Activated CD4-positive, alpha-beta T cell treated with anti-CD3 and anti-CD28 coated beads for 36 hours (primary cell): ENCODE data around the gene STK40. TPM values are rescaled to one million over a fixed set of nuclear protein-coding genes. Genes with fewer than 3 reads are reported as not detected.

Source experiments
- ATAC-seq: fragments of 200-7000 bp; cut with Tn5 transposase; one replicate; pipeline ENCODE4 v1.10.0; 2021; ENCODE audit warnings: mild to moderate bottlenecking, moderate library complexity
- CTCF ChIA-PET: fragments of 350-600 bp; sonication (Branson Sonifier 250); formaldehyde crosslinking; loops from one replicate; lab custom pipeline; 2021; ENCODE audit warnings: antibody characterized with exemption; lab: Charles Lee
- POLR2A ChIA-PET: fragments of 350-600 bp; sonication (Branson Sonifier 250); formaldehyde crosslinking; loops from one replicate; lab custom pipeline; 2021; ENCODE audit warnings: antibody characterized with exemption, inconsistent platforms; lab: Charles Lee
- DNase-seq: peaks from one replicate; pipeline ENCODE4 v3.0.0-alpha.2; 2020
- H3K27ac Mint-ChIP-seq: one replicate; pipeline ENCODE4 v1.8.0; 2021; ENCODE audit warnings: mixed read lengths
- H3K27me3 Mint-ChIP-seq: one replicate; pipeline ENCODE4 v1.8.0; 2021; ENCODE audit warnings: mixed read lengths
- H3K36me3 Mint-ChIP-seq: one replicate; pipeline ENCODE4 v1.8.0; 2021; ENCODE audit warnings: low read depth, mixed read lengths
- H3K4me1 Mint-ChIP-seq: one replicate; pipeline ENCODE4 v1.8.0; 2021; ENCODE audit warnings: mixed read lengths
- H3K4me3 Mint-ChIP-seq: one replicate; pipeline ENCODE4 v1.8.0; 2021; ENCODE audit warnings: mild to moderate bottlenecking, moderate library complexity, mixed read lengths
- H3K9me3 Mint-ChIP-seq: one replicate; pipeline ENCODE4 v1.8.0; 2021; ENCODE audit warnings: low read depth, mixed read lengths
- intact Hi-C, 2 experiments: fragments of 100-400 bp; cut with DNase I in 1 of 2; cut with micrococcal nuclease in 1 of 2; formaldehyde crosslinking; loops; one replicate each; pipeline versions ENCODE4 v1.14.2 to v1.15.1; 2022 to 2024; cut with DNase I, micrococcal nuclease
- total RNA-seq, 2 experiments: library from RNA; stranded (reverse); gene quantifications; one replicate each; pipeline ENCODE4 v1.2.3, GENCODE V29; 2021

Gene STK40
- total RNA-seq, 2 experiments from 2014 or later: 38.8 to 51.3 TPM

DNA sequence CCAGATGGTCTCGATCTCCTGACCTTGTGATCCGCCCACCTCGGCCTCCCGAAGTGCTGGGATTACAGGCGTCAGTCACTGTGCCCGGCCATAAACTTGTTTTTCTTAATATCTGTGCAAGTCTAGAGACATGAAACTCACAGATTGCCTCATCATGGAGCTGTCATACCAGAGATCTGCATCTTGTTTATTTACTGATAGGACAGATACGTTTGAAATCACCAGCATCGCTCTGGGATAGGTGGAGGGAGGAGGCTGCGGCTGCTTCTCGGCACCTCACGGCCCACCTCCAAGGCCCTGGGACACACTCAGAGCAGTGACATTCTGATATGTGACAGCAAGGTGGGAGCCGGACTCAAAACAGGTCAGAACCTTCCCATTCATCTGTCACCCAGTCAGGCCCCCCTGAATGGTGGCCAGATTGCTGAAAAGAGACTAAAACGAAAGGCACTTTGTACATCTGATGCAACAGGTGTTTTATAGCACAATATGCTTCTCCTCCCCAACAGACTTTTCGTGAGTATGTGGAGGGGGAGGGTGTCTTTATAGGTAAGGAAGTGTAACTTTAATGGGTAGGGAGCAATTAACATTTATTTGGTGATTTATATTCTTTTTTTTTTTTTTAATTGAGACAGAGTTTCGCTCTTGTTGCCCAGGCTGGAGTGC, 30.1 kb upstream of the STK40 start:
- intact Hi-C loops: no loop called here

DNA sequence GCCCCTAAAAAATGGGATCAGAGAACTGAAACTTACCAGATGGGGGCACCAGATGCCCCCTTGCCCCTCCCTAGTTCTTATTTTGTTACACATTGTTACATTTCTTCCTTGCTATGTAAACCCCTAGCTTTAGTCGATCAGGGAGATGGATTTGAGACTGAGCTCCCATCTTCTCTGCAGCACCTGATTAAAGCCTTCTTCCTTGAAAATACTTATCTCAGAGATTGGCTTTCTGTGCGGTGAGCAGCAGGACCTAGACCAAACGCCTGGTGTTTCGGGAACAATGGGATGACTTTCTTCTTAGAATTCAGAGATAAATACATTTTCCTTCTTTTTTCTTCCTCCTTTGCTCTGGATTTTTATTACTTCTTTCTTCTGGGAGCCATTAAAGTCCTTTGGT, 28.7 kb upstream of the STK40 start:
- Mint-ChIP-seq H3K27me3 (no peaks in the 10 kb centered on the region), H3K4me3 (no peak overlapping the region), H3K27ac (no peak overlapping the region), H3K9me3 (no peaks in the 10 kb centered on the region), H3K4me1 (peaks cover 18% of the 10 kb centered on the region), H3K36me3 (no peaks in the 10 kb centered on the region)
- intact Hi-C loops: no loop called here
- ATAC-seq: no peak
- CTCF ChIA-PET: interaction anchor here (0.9 to 1.5 kb wide), 5 partner anchors 10 to 122 kb away, joined by 3 to 7 read pairs (median 3); no protein-coding TSS in a partner anchor
- no peak for DNase-seq
- POLR2A ChIA-PET: no interaction called here

More for the DNA sequence above, 30.1 kb upstream of the STK40 start:
- H3K36me3 Mint-ChIP-seq: no peaks in the 10 kb centered on the region
- H3K27ac Mint-ChIP-seq: no peak overlapping the region
- ChIA-PET CTCF (interaction anchor here (0.5 to 5.1 kb wide), 3 partner anchors 73 to 236 kb away, joined by 3 to 45 read pairs (median 4); no protein-coding TSS in a partner anchor), POLR2A (no interaction called here)
- no peaks in the 10 kb centered on the region for H3K27me3 Mint-ChIP-seq
- H3K4me3 Mint-ChIP-seq: no peak overlapping the region
- H3K4me1 Mint-ChIP-seq: peaks cover 24% of the 10 kb centered on the region
- DNase-seq (no peak), ATAC-seq (no peak)
- no peaks in the 10 kb centered on the region for H3K9me3 Mint-ChIP-seq

DNA sequence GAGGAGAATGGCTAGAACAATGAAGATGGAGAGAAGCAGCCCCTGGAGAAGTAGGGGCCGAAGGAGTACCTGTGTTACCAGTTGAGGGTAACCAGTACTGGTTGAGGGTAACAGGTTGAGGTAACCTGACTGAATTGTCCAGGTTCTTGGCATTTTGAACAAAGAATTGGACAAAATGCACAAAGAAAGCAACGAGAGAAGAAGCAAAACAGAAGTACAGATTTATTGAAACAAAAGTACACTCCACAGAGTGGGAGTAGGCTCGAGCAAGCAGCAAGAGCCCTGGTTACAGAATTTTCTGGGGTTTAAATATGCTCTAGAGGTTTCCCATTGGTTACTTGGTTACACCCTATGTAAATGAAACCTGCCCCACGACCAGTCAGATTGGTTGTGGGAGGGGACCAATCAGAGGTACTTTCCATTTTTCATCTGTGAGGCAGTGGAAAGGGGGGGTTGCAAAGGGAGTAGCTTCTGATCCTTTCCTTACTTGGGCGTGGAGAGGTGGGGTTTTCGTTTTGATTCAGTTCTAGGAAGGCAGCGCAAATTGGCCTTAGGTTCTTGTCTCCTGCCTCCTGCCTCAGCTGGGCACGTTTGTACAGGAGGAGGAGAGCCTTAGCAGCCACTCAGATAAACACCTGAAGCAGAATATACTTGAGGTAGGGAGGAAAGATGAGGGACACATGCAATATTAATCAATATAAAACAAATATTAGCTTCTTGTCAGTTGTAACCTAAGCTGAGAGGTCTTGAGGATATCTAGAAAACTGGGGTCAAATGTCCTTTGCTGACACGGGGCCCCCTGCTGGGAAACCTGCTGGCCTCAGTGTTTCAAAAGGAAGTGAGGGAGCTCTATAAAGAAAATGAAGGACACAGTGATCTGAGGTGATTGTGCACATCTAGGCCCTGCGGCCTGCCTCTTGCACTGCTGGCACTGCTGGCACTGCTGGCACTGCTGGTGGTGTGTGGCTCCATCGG, 26.2 kb upstream of the STK40 start:
- peak overlapping the region; percentile 91 for H3K27ac Mint-ChIP-seq
- peak; percentile 82 for DNase-seq
- H3K9me3 Mint-ChIP-seq: no peaks in the 10 kb centered on the region

DNA sequence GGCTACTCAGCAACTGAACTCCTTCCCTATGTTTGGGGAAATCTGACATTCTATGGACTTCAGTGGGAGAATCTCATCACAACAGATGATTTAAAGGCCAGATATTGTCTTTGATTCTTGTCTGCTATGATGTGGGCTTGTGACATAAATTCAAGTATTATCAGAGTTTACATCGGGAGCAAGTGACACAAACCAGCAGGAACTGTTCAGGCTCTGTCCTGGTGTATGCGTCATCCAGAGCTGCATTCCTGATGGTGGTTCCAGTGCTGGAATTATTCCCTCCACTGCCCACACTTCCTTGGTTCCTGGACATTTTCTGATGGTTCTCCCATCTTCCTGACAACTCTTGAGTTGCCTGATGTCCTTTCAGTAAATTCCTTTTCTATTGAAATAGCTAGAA, 22.8 kb upstream of the STK40 start:
- peaks cover 21% of the 10 kb centered on the region for H3K4me1 Mint-ChIP-seq
- no peaks in the 10 kb centered on the region for H3K36me3 Mint-ChIP-seq
- ATAC-seq (no peak), DNase-seq (no peak)
- no peaks in the 10 kb centered on the region for H3K9me3 Mint-ChIP-seq
- POLR2A ChIA-PET: no interaction called here
- no peak overlapping the region for H3K4me3 Mint-ChIP-seq
- CTCF ChIA-PET: interaction anchor here (0.7 to 1.3 kb wide), 4 partner anchors 10 to 259 kb away, joined by 3 to 5 read pairs (median 3); no protein-coding TSS in a partner anchor
- no peak overlapping the region for H3K27ac Mint-ChIP-seq
- intact Hi-C loops: no loop called here
- H3K27me3 Mint-ChIP-seq: no peaks in the 10 kb centered on the region

More for the DNA sequence above, 26.2 kb upstream of the STK40 start:
- intact Hi-C loops: loop anchor here (1.0 to 2.0 kb wide), 3 partner anchors 15 to 26 kb away; partner anchors contain the start of gene LSM10 (in 2 of the 2)
- POLR2A ChIA-PET: interaction anchor here (0.6 to 1.6 kb wide), 4 partner anchors 25 to 262 kb away, joined by 3 to 10 read pairs (median 4); partner anchors contain the start of genes EVA1B and TRAPPC3
- ATAC-seq: peak; percentile 98
- Mint-ChIP-seq H3K27me3 (no peaks in the 10 kb centered on the region), H3K4me3 (peak overlapping the region; percentile 44), H3K4me1 (peaks cover 21% of the 10 kb centered on the region), H3K36me3 (no peaks in the 10 kb centered on the region)
- CTCF ChIA-PET: interaction anchor here (0.7 to 1.2 kb wide), 6 partner anchors 8 to 126 kb away, joined by 3 to 4 read pairs (median 3); no protein-coding TSS in a partner anchor

DNA sequence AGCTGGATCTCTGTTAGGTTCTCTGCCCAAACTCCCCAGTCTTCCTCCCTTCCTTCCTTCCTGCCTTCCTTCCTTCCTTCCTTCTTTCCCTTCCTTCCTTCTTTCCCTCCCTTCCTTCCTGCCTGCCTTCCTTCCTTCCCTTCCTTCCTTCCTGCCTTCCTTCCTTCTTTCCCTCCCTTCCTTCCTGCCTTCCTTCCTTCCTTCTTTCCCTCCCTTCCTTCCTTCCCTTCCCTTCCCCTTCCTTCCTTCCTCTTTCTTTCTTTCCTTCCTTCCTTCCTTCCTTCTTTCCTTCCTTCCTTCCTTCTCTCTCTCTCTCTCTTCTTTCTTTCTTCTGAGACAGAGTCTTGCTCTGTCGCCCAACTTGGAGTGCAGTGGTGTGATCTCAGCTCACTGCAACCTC, 20.7 kb upstream of the STK40 start:
- CTCF ChIA-PET: no interaction called here
- ATAC-seq (no peak), DNase-seq (no peak)
- Mint-ChIP-seq H3K4me1 (peaks cover 9% of the 10 kb centered on the region), H3K36me3 (no peaks in the 10 kb centered on the region), H3K27me3 (no peaks in the 10 kb centered on the region), H3K27ac (no peak overlapping the region), H3K4me3 (no peak overlapping the region), H3K9me3 (no peaks in the 10 kb centered on the region)
- intact Hi-C loops: no loop called here
- POLR2A ChIA-PET: no interaction called here

DNA sequence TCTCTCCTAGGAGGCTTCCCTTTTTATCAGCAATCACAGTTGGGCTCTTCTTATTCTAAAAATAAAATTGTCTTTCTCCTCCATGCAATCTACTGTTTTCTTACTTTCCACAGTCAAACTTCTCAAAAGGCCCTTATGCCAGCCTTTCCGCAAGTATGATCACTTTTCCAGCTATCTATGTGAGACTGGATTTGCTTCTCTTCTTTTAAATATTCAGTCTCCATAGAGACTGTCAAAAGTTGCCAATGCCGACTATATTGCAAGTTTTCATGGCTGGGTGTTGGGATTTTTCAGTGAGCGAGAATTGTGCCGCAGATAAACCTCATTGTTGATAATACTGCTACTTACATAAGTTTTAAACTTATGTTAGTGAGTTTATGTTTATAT, 16.8 kb upstream of the STK40 start:
- CTCF ChIA-PET: interaction anchor here (0.6 to 1.3 kb wide), 2 partner anchors 17 to 132 kb away, joined by 3 to 4 read pairs; no protein-coding TSS in a partner anchor
- intact Hi-C loops: no loop called here
- Mint-ChIP-seq H3K27ac (no peak overlapping the region), H3K9me3 (no peaks in the 10 kb centered on the region), H3K4me1 (peaks cover 12% of the 10 kb centered on the region), H3K27me3 (no peaks in the 10 kb centered on the region), H3K4me3 (no peak overlapping the region), H3K36me3 (no peaks in the 10 kb centered on the region)
- POLR2A ChIA-PET: no interaction called here
- no peak for DNase-seq
- ATAC-seq: no peak

DNA sequence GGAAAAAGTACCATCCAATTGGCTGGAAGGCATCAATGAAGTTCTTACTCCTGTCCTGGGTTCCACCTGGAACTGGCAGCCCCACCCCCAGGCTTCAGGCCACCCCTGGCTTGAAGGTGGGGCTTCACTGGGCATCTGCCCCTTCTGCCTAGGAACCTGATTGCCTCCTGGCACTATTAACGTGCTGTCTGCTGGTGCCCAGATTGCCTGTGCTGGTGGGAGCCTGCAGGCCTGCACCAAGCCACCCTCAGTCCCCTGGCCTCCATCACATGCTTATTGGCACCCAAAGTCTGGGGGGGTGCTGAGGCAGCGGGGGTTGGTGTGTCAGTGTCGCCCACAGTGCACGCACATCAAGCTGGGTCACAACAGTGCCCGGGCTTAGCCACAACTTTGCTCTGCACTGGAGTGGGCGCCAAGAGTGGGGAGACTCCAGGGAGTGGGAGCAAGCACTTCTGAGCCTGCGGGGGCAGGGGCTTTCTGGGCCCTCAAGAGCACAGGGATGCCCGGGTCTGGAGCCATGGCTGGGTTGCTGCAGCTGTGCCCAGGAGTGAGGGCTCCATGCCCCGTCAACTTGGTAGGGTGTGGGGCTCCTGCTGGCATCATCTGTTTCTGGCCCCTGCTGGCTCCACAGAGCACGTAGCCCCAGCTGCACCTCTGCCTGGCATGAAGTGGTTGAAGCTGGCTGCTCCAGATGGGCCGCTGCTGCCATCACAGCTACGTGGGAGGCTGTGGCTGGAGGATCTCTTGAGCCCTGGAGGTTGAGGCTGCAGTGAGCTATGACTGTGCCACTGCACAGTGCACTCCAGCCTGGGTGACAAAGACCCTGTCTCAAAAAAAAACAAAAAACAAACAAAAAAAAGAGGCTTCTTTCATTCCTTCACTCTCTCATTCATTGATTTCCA, 16.1 kb upstream of the STK40 start:
- DNase-seq: no peak
- no peaks in the 10 kb centered on the region for H3K36me3 Mint-ChIP-seq
- peaks cover 15% of the 10 kb centered on the region for H3K4me1 Mint-ChIP-seq
- H3K9me3 Mint-ChIP-seq: no peaks in the 10 kb centered on the region
- peak overlapping the region; percentile 23 for H3K4me3 Mint-ChIP-seq
- intact Hi-C loops: no loop called here
- ChIA-PET CTCF (interaction anchor here (0.6 to 1.4 kb wide), 4 partner anchors 18 to 132 kb away, joined by 3 to 5 read pairs (median 4); no protein-coding TSS in a partner anchor), POLR2A (interaction anchor here (1.1 kb wide), 1 partner anchor 17 kb away, joined by 4 read pairs; no protein-coding TSS in a partner anchor)
- H3K27ac Mint-ChIP-seq: no peak overlapping the region
- ATAC-seq: no peak
- no peaks in the 10 kb centered on the region for H3K27me3 Mint-ChIP-seq

DNA sequence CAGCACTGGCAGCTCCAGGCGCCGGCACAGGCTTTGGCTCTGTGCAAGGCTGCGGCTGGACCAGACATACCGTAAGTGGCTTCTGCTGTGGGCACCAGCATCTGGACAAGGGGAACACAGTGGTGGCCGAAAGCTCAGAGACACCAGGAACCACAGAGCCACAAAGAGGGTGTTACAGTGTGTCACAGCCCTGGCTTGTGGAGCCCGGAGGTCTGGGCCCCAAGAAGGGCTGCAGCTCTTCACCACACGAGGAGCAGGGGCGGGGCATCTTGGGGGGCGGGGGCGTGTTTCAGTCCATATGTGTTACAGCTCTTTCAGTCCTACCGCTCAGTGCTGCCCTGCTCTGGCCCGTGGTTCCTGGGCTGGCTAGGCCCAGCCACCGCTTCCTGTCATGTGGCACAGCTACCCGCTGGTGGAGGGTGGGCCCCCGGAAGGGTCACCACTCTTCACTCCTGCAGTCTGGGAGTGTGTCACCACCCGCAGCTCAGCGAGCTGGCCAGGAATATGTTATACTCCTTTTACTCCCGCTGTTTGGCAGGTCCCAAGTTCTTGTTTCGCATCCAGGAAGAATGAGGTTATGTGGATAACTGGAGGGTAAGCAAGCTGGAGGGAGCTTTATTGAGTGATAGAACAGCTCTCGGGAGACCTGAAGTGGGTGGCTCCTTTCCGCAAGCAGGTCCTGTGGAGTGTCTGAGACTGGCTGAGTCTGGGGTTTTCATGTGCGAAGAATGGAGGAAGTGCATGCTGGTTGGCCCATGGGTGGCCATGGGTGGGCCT, 15.3 kb upstream of the STK40 start:
- intact Hi-C loops: no loop called here
- peak; percentile 78 for DNase-seq
- Mint-ChIP-seq H3K27ac (no peak overlapping the region), H3K4me3 (peak overlapping the region; percentile 23), H3K36me3 (peaks cover 4% of the 10 kb centered on the region), H3K9me3 (no peaks in the 10 kb centered on the region), H3K4me1 (peaks cover 22% of the 10 kb centered on the region), H3K27me3 (no peaks in the 10 kb centered on the region)
- ChIA-PET POLR2A (interaction anchor here (1.0 to 1.1 kb wide), 2 partner anchors 15 to 16 kb away, joined by 3 to 4 read pairs; no protein-coding TSS in a partner anchor), CTCF (interaction anchor here (0.8 to 1.5 kb wide), 5 partner anchors 9 to 251 kb away, joined by 3 to 5 read pairs (median 3); partner anchors contain the start of gene TRAPPC3)
- ATAC-seq: peak; percentile 36

DNA sequence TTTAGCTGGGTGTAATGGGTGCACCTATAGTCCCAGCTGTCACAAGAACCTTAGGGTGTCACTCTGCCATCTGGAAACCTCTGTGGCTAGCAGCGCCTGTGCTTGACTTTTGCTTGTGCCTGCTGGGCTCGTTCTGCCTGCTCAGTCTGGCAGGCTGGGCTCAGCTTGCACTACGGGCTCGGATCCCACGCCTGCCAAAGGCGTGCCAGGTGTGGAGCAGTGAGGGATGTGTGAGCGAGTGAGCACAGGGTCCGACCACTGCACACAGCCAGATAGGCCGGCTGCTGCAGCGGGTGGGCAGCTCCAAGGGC, 14.7 kb upstream of the STK40 start:
- intact Hi-C loops: no loop called here
- ATAC-seq: no peak
- no peak overlapping the region for H3K27ac Mint-ChIP-seq
- H3K4me1 Mint-ChIP-seq: peaks cover 22% of the 10 kb centered on the region
- POLR2A ChIA-PET: interaction anchor here (1.0 to 1.1 kb wide), 2 partner anchors 14 to 16 kb away, joined by 3 to 4 read pairs; no protein-coding TSS in a partner anchor
- no peak overlapping the region for H3K4me3 Mint-ChIP-seq
- peaks cover 4% of the 10 kb centered on the region for H3K36me3 Mint-ChIP-seq
- no peaks in the 10 kb centered on the region for H3K27me3 Mint-ChIP-seq
- H3K9me3 Mint-ChIP-seq: no peaks in the 10 kb centered on the region
- no peak for DNase-seq
- CTCF ChIA-PET: interaction anchor here (0.8 to 1.5 kb wide), 5 partner anchors 10 to 251 kb away, joined by 3 to 5 read pairs (median 3); partner anchors contain the start of gene TRAPPC3
